Esophagus muscularis mucosa (tissue), 4 donors: ENCODE data around the gene CRACDL. TPM values are rescaled to one million over a fixed set of nuclear protein-coding genes. Genes with fewer than 3 reads are reported as not detected.

ENCODE experiments used
- DNase-seq: peaks from one replicate; pipeline ENCODE4 v3.0.0-alpha.2; 2017; ENCODE audit errors: extremely low spot score
- H3K27ac ChIP-seq, 4 donors: fragments of 200-600 bp; sonication (generic); replicated peaks in 1 of 4; 1 replicate in 3 of 4; 2 replicates in 1 of 4; pipeline ENCODE4 v1.5.1; 2016 to 2019; ENCODE audit warnings: mild to moderate bottlenecking in 1 of 4
- H3K27me3 ChIP-seq, 4 donors: fragments of 200-600 bp; sonication (generic); one replicate each; pipeline versions ENCODE4 v1.5.1 to v1.6.0; 2016 to 2019
- H3K36me3 ChIP-seq, 4 donors: fragments of 200-600 bp; sonication (generic); one replicate each; pipeline ENCODE4 v1.5.1; 2016 to 2019
- H3K4me1 ChIP-seq, 4 donors: fragments of 200-600 bp; sonication (generic); one replicate each; pipeline ENCODE4 v1.5.1; 2016 to 2019
- H3K4me3 ChIP-seq, 4 donors: fragments of 200-600 bp; sonication (generic); 1 replicate in 2 of 4; 2 replicates in 2 of 4; pipeline ENCODE4 v1.5.1; 2016 to 2019; ENCODE audit warnings: mild to moderate bottlenecking in 4 of 4, moderate library complexity in 1 of 4
- H3K9me3 ChIP-seq, 4 donors: fragments of 200-600 bp; sonication (generic); 1 replicate in 3 of 4; 2 replicates in 1 of 4; pipeline ENCODE4 v1.5.1; 2016 to 2019
- EP300 ChIP-seq: sonication (generic); formaldehyde crosslinking; IDR thresholded peaks from one replicate; pipeline ENCODE4 v1.6.1; 2017; ENCODE audit warnings: antibody characterized with exemption
- POLR2A ChIP-seq: fragments of 450-650 bp; IDR thresholded peaks from one replicate; pipeline ENCODE4 v1.6.1; 2017; ENCODE audit warnings: antibody characterized with exemption, moderate library complexity, mild to moderate bottlenecking, low read depth
- POLR2AphosphoS5 ChIP-seq, 2 donors: sonication (generic); formaldehyde crosslinking; IDR thresholded peaks; one replicate each; pipeline ENCODE4 v1.6.1; 2017; ENCODE audit warnings: antibody characterized with exemption in 2 of 2
- WGBS: methylation state at CpG from one replicate; pipeline ENCODE4 v1.1.5; 2018; 5-methylcytosine and 5-hydroxymethylcytosine counted together
- intact Hi-C: fragments of 100-400 bp; cut with DNase I; formaldehyde crosslinking; loops from one replicate; pipeline ENCODE4 v1.15.1; 2023
- total RNA-seq, 4 donors: library from RNA; depleted of rRNA; stranded (reverse); fragments of >200 nt; gene quantifications; one replicate each; pipeline versions ENCODE4 v1.1.0 to v1.2.1, GENCODE V29; 2016
- TF ChIP-seq, protein P1 (sequence below), 3 experiments: fragments of 200-600 bp in 2 of 3; fragments of 450-650 bp in 1 of 3; sonication (generic) in 2 of 3; IDR thresholded peaks; one replicate each; pipeline ENCODE4 v1.5.1; 2017 to 2019; ENCODE audit warnings: antibody characterized with exemption in 3 of 3, mild to moderate bottlenecking in 2 of 3, moderate library complexity in 1 of 3

The CRACDL gene
- total RNA-seq, 4 donors from 2014 or later: 1.7 to 4.7 (median 3.3) TPM

DNA sequence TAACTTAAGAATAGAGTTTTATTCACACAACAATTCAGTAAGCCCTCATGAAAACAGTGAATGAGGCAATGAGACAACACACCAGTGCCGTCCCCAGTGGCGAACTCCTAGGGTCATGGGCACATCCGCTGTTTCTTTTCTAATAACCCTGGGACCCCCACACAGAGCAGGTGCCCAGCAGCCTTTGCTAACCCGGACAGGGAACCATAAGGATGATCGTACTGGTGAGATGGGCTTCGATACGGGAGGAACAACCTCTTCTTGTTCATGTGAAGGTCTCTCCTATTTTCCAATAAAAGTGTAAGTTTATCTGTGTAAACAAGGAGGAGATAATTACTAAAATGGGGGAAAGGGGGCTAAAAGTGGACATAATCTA, 107.7 kb downstream of the CRACDL start:
- Histone ChIP-seq H3K4me3 (no peak overlapping the region), H3K36me3 (no peaks in the 10 kb centered on the region), H3K27ac (no peak overlapping the region), H3K4me1 (peaks cover 4 to 41% (median 12%) of the 10 kb centered on the region in 4 donors), H3K27me3 (peaks cover 0 to under 1% (median 0%) of the 10 kb centered on the region in 4 donors), H3K9me3 (no peaks in the 10 kb centered on the region)
- WGBS: 91% methylated on average over 7 of the region's 7 CpGs
- intact Hi-C loops: no loop called here
- TF ChIP-seq POLR2AphosphoS5 (IDR thresholded peaks at IDR 0.05): no peak
- TF ChIP-seq POLR2A: no peak
- TF ChIP-seq, protein P1, sequence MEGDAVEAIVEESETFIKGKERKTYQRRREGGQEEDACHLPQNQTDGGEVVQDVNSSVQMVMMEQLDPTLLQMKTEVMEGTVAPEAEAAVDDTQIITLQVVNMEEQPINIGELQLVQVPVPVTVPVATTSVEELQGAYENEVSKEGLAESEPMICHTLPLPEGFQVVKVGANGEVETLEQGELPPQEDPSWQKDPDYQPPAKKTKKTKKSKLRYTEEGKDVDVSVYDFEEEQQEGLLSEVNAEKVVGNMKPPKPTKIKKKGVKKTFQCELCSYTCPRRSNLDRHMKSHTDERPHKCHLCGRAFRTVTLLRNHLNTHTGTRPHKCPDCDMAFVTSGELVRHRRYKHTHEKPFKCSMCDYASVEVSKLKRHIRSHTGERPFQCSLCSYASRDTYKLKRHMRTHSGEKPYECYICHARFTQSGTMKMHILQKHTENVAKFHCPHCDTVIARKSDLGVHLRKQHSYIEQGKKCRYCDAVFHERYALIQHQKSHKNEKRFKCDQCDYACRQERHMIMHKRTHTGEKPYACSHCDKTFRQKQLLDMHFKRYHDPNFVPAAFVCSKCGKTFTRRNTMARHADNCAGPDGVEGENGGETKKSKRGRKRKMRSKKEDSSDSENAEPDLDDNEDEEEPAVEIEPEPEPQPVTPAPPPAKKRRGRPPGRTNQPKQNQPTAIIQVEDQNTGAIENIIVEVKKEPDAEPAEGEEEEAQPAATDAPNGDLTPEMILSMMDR (IDR thresholded peaks at IDR 0.05): no peak
- TF ChIP-seq EP300: no peak
- peak; percentile 66 for DNase-seq

DNA sequence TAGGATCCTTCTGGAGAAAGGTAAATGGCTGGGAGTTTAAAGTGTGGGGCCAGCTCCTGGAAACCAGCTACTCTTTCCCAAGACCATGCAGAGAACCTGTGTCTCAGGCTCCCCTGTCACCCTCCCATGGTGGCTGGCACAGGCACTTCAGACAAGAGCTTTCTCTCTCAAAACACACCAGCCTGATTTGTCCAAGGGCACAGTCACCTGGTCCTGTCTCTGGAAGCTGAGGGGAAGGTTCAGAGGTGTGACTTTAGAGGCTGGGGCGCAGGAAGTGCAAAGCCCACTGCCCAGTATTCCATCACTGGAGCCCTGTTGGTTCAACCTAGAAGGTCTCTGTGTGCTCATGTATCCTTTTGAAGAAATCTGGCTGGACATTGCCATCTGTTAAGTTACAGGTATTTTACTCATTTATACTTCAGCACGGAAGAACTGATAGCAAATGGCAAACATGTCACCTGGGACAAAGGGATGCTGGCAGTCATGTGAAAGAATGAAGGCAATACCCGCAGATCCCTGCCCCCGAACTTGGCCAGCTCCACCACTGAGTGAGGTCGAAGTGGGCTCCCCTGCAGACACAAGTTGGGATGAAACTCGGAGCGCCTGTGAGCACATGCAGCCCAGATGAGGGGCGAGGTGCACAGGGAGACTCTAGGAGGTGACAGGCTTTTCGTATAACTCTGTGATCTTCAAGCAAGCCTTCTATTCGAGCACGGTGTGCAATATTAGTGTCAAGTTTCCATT, 108.2 kb downstream of the CRACDL start:
- intact Hi-C loops: no loop called here
- Histone ChIP-seq H3K4me1 (peaks cover 10 to 40% (median 18%) of the 10 kb centered on the region in 4 donors), H3K27me3 (peaks cover 0 to 6% (median 3%) of the 10 kb centered on the region in 4 donors), H3K36me3 (no peaks in the 10 kb centered on the region), H3K4me3 (no peak overlapping the region), H3K27ac (no peak overlapping the region), H3K9me3 (no peaks in the 10 kb centered on the region)
- peak; percentile 80 for DNase-seq
- 83% methylated on average over 11 of the region's 11 CpGs for WGBS
- TF ChIP-seq POLR2AphosphoS5 (IDR thresholded peaks at IDR 0.05) (no peak), EP300 (no peak), POLR2A (no peak)
- TF ChIP-seq, protein P1 (IDR thresholded peaks at IDR 0.05): no peak

DNA sequence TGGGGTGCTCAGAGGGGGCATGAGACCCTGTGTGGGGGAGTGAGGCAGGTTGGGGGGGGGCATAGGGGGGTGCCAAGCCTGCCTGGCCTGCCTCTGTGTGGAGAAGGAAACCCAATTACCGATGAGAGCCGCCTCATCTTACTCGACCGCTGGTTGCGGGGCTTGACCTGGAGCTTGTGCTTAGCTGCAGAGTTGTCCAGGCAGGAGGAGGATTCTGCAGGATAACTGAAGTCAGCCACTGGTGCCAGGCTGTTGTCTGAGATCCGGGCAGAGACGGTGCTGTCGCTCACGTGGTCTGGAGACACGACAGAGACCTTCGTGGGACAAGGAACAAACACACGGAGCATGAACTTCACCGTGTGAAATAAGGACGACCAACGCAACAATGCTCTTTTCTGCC, 109.2 kb downstream of the CRACDL start:
- no peak overlapping the region for H3K4me3 ChIP-seq
- TF ChIP-seq EP300 (no peak), POLR2AphosphoS5 (IDR thresholded peaks at IDR 0.05) (no peak), POLR2A (no peak)
- TF ChIP-seq, protein P1 (IDR thresholded peaks at IDR 0.05): no peak
- H3K36me3 ChIP-seq: no peaks in the 10 kb centered on the region
- H3K9me3 ChIP-seq: no peaks in the 10 kb centered on the region
- H3K27ac ChIP-seq: no peak overlapping the region
- H3K27me3 ChIP-seq: peaks cover 0 to 15% (median 10%) of the 10 kb centered on the region in 4 donors
- peaks cover 19 to 33% (median 26%) of the 10 kb centered on the region in 4 donors for H3K4me1 ChIP-seq
- DNase-seq: peak; percentile 77
- WGBS: 87% methylated on average over 15 of the region's 15 CpGs
- intact Hi-C loops: no loop called here

DNA sequence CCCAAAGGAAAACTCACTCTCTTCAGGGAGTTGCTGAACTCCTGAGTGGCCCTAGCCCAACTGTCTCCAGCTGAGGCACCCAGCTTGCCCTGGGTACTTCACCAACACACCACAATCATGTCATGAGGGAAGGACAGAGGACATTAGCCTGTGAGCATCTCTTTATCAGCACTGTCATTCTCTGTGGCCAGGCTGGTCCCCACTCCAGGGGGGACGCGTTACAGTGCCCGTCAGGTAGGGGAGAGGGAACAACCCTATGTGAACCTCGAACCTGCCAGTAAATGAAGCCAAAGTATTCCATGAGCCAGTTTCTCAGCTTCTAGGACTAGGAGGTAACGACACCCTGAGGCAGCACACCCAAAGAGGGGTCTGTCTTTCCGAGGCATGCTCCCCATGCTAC, 110.2 kb downstream of the CRACDL start:
- 87% methylated on average over 6 of the region's 6 CpGs for whole genome bisulfite sequencing
- intact Hi-C loops: no loop called here

More for the DNA sequence above, 110.2 kb downstream of the CRACDL start:
- no peaks in the 10 kb centered on the region for H3K36me3 ChIP-seq
- peak overlapping the region in 1 of 4 donors; percentile 16 for H3K27ac ChIP-seq
- no peaks in the 10 kb centered on the region for H3K9me3 ChIP-seq
- TF ChIP-seq POLR2A (no peak), EP300 (no peak), POLR2AphosphoS5 (IDR thresholded peaks at IDR 0.05) (no peak)
- TF ChIP-seq, protein P1 (IDR thresholded peaks at IDR 0.05): no peak
- H3K4me3 ChIP-seq: no peak overlapping the region
- H3K4me1 ChIP-seq: peaks cover 19 to 33% (median 27%) of the 10 kb centered on the region in 4 donors
- DNase-seq: peak; percentile 85
- H3K27me3 ChIP-seq: peaks cover 0 to 25% (median 13%) of the 10 kb centered on the region in 4 donors
